RPMI7951 (cell line): Measurements from ENCODE around the gene BACE2. TPM values are rescaled to one million over a fixed set of nuclear protein-coding genes. Genes with fewer than 3 reads are reported as not detected.
A peak's percentile ranks its signal among the peaks of the same experiment; 100 is the strongest.

Experiments used
- DNase-seq: peaks from one replicate; pipeline ENCODE4 v3.0.0-alpha.2; 2012; ENCODE audit warnings: low read depth
- total RNA-seq: library from RNA; depleted of rRNA; stranded (reverse); fragments of >200 nt; shearing (Covaris generic); gene quantifications from 2 replicates; pipeline ENCODE4 v1.2.3, GENCODE V29; 2014; rRNA removed

The BACE2 gene
- total RNA-seq, 1 experiment from 2014 or later: 96.8 TPM

DNA sequence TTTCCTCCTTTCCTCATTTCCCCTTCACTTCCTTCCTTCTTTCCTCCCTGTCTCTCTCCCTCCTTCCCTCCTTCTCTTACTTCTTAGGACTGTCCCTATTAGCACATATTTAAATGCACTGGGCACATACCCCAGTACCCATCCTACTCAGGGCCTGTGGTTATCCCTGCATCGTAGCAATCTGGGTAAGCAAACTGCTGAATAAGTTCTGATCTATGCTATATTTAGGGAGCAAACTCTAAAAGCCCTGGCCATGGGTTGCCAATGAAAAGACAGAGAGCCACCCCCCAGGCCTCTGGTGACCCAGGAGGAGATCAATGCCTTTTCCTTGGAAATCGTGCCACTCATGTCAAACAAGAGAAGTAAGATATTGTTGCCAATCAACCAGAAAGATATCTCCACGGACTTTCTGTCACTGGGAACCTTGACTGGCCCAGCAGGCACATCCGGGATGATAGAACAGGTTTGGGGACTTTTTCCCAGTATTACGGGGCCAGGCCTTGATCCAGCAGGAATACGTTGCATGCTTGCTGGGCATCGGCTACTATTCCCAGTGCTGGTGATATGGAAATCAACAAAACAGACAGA is 154.0 kb downstream of the BACE2 start:
- DNase-seq: no peak

DNA sequence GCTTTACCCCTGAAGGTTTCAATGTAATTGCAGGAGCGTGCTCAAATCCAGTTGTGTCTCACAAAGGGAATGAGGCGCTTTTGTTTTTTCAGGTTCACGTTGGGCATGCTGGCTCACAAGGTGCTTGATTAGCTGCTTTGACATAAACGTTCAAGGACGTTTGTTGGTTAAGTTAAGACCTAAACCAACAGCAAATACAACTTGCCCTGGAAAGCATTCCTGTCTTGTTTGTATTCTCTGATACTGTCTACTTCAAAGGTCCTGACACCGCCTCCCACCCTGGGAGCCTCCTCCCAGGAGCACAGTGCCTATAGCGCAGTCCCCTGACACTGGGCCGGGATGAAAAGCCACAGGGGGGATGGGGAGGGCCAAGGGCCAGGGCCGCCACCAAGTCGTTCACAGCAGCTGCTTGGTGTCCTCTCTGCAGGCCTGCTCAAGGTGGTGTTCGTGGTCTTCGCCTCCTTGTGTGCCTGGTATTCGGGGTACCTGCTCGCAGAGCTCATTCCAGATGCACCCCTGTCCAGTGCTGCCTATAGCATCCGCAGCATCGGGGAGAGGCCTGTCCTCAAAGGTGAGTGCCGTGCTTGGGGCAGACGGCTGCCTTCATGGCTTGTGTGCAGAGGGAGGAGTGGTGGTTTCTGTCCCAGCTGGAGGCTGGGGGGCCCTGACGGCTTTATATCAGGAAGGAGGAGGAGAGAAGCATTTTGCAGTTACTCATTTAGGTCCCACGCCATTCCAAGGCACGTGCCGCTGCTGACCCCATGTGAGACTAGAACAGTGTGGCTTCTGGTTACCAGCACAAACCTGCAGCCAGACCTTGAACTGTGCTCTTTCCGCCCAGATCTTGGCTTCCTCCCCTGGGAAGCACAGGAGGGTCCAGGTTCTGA is 154.8 kb downstream of the BACE2 start:
- no peak for DNase-seq

DNA sequence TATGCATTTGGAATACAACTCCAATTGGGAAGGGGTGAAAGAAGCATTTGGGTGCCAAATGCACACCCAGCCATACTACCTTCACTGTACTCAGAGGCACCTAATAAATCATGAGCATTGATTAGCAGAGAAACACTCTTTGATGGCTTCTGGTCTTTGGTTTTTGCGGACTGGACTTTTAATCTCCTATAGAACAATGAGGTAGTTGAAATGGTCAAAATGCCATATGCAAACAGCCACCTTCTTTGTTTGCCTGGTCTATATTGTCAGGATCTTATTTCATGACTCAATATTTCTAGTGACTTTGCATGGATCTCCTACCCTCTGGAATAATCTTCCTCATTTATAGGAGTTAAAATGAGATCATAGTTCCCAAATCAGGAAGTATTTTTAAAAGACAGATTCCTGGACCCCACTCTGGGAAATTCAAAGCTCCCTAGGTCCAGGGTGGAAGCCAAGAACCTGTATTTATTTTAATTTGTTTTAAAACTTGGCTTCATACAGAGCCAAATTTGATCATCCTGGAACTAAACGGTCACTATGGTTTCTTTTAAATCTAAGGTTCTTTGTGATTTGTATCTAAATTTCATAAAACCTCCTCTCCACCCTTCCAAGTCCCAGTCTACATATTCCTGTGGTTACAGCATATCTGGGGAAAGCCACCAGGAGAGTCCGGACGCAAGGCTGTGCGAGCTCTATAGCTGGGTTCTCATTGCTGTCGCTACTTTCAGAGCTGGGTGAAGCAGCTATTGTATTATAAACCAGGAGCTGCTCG is 157.4 kb downstream of the BACE2 start:
- peak; percentile 10 for DNase-seq

DNA sequence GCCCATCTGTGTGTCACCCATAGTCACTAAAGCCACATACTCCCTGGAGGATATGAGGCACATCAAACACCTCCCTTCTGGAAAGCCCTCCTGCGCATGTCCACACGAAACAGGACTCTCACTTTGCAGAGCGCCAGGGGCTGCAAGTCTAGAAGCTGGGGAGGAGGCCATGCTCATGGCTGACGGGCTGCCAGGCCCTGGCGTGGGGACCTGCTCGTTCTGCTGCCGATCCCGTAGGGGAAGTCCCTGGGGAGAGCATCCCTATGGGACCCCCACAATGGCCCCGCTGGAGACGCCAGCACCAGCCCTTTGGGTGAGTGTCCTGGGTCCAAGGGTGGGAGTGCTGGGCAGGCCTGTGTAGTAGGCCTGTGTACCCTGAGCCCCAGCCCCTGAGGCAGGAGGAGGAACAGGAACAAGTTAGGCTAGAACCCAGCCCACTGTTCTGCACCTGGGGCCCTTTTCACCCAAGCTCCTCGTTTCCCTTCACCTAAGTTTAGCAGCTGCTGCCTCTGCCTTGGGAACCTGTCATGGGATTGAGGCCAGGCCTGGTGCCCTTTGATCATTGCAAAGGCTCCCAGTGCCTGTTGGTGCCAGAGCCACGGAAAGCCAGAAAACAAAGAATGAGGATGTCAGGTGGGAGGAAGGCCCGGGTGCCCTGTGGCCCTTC is 158.6 kb downstream of the BACE2 start:
- DNase-seq: peak; percentile 4

DNA sequence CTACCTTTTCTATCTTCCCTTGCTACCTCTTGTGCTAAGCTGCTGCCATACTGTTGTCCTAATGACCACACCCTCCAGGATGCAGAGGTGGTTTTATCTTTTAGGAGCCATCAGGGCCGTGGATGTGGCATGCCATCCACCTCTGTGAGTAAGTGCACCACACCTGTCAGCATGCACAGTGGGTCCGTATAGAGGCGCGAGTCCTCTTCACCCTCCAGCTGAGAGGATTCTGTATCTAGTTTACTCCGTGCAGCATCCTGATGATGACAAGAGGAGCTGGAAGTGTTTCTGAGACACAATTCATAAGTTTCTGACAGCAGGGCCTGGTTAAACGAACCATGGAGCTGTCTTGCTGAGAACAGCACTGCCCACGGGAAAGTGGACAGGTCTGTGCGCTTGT is 159.8 kb downstream of the BACE2 start:
- DNase-seq: no peak

DNA sequence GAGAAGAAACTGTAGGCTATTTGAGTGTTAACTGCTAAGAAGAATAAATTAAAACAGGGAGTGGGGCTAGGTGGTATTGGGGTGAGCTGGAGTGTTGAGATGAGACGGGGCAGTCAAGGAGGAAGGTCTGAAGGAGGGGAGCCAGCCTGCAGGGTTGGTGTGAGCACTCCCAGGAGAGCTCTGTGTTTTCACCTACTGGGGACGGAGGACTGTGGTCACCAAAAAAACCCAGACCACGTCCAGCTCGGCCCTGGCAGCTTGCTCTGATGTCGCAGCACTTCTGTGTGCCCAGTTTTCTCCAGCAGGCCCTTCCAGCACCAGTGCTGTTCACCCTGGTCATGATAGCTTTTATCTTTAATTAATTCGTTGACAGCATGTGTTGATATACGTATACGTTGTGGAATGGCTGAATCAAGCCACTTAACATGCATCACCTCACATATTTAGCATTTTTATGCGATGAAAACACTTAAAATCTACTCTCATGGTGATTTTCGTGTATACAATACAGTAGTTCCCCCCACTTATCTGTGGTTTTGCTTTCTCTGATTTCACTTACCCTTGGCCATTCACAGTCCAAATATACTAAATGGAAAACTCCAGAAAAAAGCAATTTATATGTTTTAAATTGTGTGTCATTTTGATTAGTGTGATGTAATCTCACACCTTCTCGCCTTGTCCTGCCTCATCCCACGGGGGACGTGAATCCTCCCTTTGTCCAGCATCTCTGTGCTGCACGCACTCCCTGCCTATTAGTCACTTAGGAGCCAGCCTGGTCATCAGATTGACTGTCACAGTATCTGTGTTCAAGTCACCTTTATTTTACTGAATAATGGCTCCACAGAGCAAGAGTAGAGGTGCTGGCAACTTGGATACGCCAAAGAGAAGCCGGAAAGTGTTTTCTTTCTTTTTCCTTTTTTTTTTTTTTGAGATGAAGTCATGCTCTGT is 161.0 kb downstream of the BACE2 start:
- no peak for DNase-seq

Other genes with a start within 250 kb of the BACE2 start
- gene FAM3B, start 148.6 kb downstream of the BACE2 start, total RNA-seq: 0.10 TPM in 1 of 2 replicates, not detected in the other
- gene MX2, start 193.9 kb downstream of the BACE2 start, total RNA-seq: 105 and 115 TPM in 2 replicates